ENCODE measurements around the gene NHLRC2.
A peak's percentile ranks its signal among the peaks of the same experiment; 100 is the strongest.

Gene NHLRC2

GRCh38 chr10:113945075-113945686 is 90.7 kb downstream of the NHLRC2 start:
- DNase-seq, result no peak

GRCh38 chr10:113945687-113946085 is 91.2 kb downstream of the NHLRC2 start:
- DNase-seq, result no peak

DNA sequence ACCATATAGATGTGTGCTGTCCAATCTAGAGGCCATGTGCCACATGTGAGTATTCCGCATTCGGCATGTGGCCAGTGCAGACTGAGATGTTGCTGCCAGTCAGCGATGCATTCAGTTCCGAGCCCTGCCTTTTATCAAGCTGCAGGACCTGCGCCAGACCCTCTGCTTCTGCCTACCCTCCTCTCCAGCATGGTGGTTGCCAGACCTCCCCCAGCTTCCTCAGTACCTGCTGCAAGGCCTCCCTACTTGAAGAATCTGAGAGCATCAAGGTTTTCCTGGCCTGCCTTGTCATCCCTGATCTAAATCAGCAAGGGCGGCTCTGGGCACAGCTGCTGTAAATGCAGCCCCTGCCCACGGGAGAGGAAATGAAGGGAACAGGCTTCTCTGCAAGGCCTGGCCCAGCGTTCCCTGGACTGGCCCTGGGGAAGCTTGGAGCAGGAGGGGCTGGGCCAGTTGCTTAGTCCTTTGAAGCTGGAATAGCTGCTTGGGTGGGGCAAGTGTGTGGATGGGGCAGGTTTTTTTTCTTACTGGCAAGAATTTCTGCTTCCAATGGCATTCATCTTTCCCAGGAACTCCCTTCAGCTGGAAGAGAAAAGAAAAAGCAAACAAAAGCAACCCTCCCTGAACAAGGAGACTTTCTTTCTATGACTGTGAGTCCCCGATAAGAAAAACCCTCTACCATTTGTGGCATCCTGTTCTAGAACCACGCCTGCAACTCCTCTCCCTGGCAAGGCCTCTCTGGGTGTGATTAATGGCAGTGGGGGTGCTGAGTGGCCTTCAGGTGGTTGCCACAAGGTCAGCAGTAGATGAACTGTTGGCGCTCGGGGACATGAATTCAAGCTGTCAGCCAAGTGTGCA is 93.0 kb downstream of the NHLRC2 start:
- peak; percentile 94 for DNase-seq

GRCh38 chr10:113948048-113948447 is 93.6 kb downstream of the NHLRC2 start:
- no peak for DNase-seq

DNA sequence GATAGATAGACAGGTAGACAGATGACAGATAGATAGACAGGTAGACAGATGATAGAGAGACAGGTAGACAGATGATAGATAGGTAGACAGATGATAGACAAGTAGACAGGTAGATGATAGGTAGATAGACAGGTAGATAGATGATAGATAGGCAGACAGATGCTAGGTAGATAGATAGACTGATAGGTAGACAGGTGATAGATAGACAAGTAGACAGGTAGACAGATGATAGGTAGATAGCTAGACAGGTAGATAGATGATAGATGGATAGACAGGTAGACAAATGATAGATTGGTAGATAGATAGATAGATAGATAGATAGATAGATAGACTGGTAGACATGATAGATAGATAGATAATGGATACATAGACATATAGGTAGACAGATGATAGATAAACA is 95.8 kb downstream of the NHLRC2 start:
- DNase-seq, result no peak

DNA sequence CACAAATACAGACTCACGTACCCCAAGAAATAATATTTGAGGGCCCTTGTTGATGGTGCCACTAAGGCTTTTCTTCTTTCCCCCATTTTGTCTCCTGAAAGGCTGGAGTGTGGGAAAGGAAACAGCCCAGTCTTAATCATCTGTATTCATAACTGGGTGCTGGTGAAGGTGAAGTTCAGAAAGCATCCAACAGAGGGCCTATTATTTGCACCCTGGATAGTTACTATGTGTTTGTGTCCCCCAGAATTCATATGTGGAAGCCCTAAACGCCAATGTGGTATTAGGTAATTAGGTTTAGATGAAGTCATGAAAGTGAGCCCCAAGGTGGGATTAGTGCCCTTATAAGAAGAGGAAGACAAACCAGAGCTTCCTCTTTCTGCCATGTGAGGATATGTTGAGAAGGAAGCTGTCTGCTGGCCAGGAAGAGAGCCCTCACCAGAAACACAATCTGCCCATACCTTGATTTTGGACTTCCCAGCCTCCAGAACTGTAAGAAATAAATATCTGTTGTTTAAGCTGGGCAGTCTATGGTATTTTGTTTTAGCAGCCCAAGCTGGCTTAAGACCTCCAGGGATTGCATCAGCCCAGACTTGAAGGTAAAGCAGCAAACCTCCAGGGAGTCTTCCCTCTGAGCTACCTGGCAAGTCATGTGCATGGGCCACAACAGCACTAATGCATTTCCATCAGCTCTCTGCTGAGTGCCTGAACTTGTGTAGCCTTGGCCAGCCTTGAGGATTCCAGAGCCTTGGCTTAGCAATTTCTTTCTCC is 99.2 kb downstream of the NHLRC2 start:
- DNase-seq, result peak; percentile 55

GRCh38 chr10:113954409-113954808 is 99.9 kb downstream of the NHLRC2 start:
- DNase-seq, result no peak

GRCh38 chr10:113957013-113957412 is 102.6 kb downstream of the NHLRC2 start:
- DNase-seq, result no peak

GRCh38 chr10:113958631-113959382 is 104.3 kb downstream of the NHLRC2 start:
- no peak for DNase-seq

DNA sequence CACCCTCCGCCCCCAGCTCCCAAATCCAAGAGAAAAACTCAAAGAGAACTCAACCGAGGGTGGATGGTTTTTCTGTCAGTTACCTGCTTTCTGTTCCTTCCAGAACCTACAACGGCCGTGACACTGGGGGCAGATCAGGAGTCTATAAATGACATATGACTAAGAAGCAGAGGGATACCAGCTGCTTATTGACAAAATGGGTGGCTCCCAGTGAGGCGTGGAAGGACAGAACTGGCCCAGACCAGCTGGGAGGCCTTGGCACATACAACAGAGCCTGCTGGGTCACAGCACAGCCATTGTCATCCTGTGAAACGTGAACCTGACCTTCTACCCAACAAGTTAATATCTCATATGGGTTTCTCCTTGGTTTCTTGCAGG is 104.9 kb downstream of the NHLRC2 start:
- no peak for DNase-seq

DNA sequence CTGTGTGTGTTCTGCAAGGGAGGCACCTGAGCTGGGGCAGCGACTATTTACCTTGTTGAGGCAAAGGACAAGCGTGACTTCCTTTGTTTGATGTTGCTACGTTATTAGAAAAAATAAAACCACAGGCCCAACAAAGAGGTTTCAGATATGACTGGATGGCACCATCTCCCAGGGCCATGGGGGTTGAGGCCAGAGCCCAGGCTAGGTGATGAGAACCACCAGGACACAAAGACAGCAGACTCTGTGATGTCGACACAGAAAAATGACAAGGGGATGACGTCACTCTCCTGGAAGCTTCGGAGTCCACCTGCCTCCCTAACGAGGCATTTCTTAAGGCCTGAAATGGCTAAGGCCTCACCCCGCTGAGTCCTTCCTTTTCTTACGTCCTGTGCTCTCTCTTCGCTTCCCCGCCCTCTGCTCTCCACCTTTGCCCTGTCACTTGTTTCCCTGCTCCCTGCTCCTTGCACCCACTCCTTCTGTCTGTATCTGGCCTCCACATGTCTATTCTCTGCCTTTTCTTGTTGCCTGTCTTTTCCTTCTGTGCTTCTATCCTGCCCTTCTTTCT is 106.2 kb downstream of the NHLRC2 start:
- DNase-seq, result peak; percentile 33

- peak; percentile 74 for DNase-seq
These were observed 106.9 kb downstream of the NHLRC2 start for GRCh38 chr10:113961182-113962031.

DNA sequence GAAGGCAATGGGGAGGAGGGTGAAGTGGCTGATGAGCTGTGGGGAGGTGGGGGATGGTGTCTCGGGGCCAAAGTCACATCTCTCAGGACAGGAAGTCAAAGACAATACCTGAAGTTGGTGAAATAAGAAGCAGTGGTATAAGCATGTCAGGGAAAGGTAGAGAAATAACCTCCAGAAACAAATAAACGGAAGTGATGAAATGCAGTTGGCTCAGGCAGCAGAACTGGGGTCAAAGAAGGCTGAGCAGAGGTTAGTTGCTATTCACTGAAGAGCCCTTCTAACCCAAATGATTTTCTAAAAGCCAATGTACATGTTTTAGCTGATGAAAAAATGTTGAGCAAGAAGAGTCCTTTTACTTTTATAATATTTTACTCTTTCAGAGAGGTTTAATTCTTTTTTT is 110.6 kb downstream of the NHLRC2 start:
- DNase-seq, result no peak

- DNase-seq, result peak; percentile 77
These were observed 111.2 kb downstream of the NHLRC2 start for GRCh38 chr10:113965683-113966082.

Data from hematopoietic multipotent progenitor cell treated with erythropoietin and hydrocortisone succinate and interleukin-3 and kit ligand, for 4 days (in vitro differentiated cells).